D721Med (cell line): ENCODE measurements around the gene ANKRD30A.
"Not testable (repeated sequence)": the region's sequence is repeated elsewhere in the genome, so short reads cannot be mapped to it uniquely, and the experiment has no call there.

Experiments used
- DNase-seq: peaks from one replicate; pipeline ENCODE4 v3.0.0; 2011; ENCODE audit warnings: low spot score; ENCODE audit not compliant: insufficient read length
- FAIRE-seq: peaks from 2 replicates; lab custom pipeline; 2011; peaks lifted over from hg19 to GRCh38; lab: Jason Lieb, UNC
- CTCF ChIP-seq: IDR thresholded peaks from 2 replicates; pipeline ENCODE4 v1.5.1; 2012; ENCODE audit warnings: mild to moderate bottlenecking, control low read depth; ENCODE audit not compliant: insufficient read depth; ENCODE audit errors: missing control alignments

Gene ANKRD30A

GRCh38 chr10:37125191-37125732 is at the start of gene ANKRD30A:
TSS of gene ANKRD30A (plus strand) at chr10:37125598. CDS start at chr10:37125788, 190 bp downstream.
- DNase-seq, result no peak
- no peak for TF ChIP-seq CTCF
- FAIRE-seq, result no peak

GRCh38 chr10:37076083-37076482 is 49.3 kb upstream of the ANKRD30A start:
- not testable (repeated sequence) for FAIRE-seq

GRCh38 chr10:37095792-37096573 is 29.4 kb upstream of the ANKRD30A start:
- DNase-seq (no peak), FAIRE-seq (no peak)
- TF ChIP-seq CTCF, result no peak

More at GRCh38 chr10:37076083-37076482, 49.3 kb upstream of the ANKRD30A start:
- not testable (repeated sequence) for DNase-seq

- TF ChIP-seq CTCF, result no peak
- no peak for FAIRE-seq
- no peak for DNase-seq
These were observed 24.1 kb upstream of the ANKRD30A start for GRCh38 chr10:37101261-37101660.

- no peak for TF ChIP-seq CTCF
- no peak for FAIRE-seq
- DNase-seq, result no peak
These were observed 16.4 kb upstream of the ANKRD30A start for GRCh38 chr10:37109000-37109399.

GRCh38 chr10:37124532-37124931 is 866 bp upstream of the ANKRD30A start:
- no peak for TF ChIP-seq CTCF
- DNase-seq (no peak), FAIRE-seq (no peak)

- no peak for FAIRE-seq
- DNase-seq, result no peak
- TF ChIP-seq CTCF, result no peak
These were observed 523 bp downstream of the ANKRD30A start for GRCh38 chr10:37125921-37126320.
